Stimulated activated naive CD8-positive, alpha-beta T cell treated with anti-CD3 and anti-CD28 coated beads, Interleukin-15, amount 100 ng/mL, for 72 hours (primary cell): ENCODE results near the gene KCNJ9.
"Not testable (repeated sequence)": the region's sequence is repeated elsewhere in the genome, so short reads cannot be mapped to it uniquely, and the experiment has no call there.

Experiments used
- ATAC-seq: fragments of 150-1000 bp; cut with Tn5 transposase; 2 replicates; pipeline ENCODE4 v1.10.0; 2021; ENCODE audit warnings: mild to moderate bottlenecking, moderate library complexity
- DNase-seq, 2 donors: peaks; one replicate each; pipeline ENCODE4 v3.0.0; 2021 to 2022
- H3K27ac Mint-ChIP-seq, 2 donors: one replicate each; pipeline ENCODE4 v1.8.0; 2022; ENCODE audit warnings: mild to moderate bottlenecking in 2 of 2, mixed read lengths in 2 of 2, moderate library complexity in 2 of 2
- H3K27me3 Mint-ChIP-seq: one replicate; pipeline ENCODE4 v1.8.0; 2022; ENCODE audit warnings: mixed read lengths
- H3K4me1 Mint-ChIP-seq: one replicate; pipeline ENCODE4 v1.8.0; 2022; ENCODE audit warnings: mild to moderate bottlenecking, mixed read lengths
- H3K4me3 Mint-ChIP-seq, 2 donors: one replicate each; pipeline ENCODE4 v1.8.0; 2022; ENCODE audit warnings: mild to moderate bottlenecking in 2 of 2, mixed read lengths in 2 of 2, moderate library complexity in 1 of 2
- H3K9me3 Mint-ChIP-seq, 2 donors: one replicate each; pipeline ENCODE4 v1.8.0; 2022; ENCODE audit warnings: mixed read lengths in 2 of 2

Gene KCNJ9

DNA sequence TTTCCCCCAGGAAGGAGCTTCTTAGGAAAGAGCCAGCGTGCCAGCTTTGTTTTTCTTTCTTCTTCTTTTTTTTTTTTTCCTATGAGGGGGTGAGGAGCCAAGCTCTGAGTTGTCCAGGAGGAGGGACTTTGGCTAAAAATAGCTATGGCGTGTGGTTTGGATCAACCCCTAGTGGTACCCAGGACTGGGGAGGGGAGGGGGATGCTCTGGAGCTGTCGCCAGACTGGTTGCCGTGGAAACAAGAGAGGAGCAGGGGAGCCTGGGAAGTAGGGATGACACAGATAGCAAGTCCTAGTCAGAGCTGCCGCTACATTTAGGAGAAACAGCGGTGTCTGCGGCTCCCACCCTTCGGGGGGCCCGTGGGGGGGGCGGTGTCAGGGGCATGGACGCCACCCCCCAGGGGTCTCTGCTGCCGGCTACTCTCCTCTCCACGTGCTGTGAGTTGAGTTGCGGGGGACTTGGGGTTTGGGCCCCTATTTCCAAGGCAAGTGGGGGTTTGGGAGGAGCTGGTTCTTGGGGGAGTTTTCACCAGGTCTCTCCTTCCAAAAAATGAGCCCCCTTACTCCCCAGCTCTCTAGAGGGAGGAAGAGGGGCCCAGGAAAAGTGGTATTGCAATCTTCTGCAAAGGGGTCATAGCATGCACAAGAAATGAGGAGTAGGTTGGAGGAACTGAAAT, at the start of gene KCNJ9:
KCNJ9 (plus strand) TSS at position 278 of the 676 bp plus-strand sequence. CDS start 2,493 bp downstream, outside the sequence.
- DNase-seq: no peak
- Mint-ChIP-seq H3K27me3 (peaks cover 61% of the 10 kb centered on the region), H3K4me3 (no peak within 1 kb of the TSS), H3K4me1 (peaks cover 26% of the 10 kb centered on the region), H3K9me3 (no peaks in the 10 kb centered on the region), H3K27ac (no peak within 1 kb of the TSS)
- ATAC-seq: no peak

DNA sequence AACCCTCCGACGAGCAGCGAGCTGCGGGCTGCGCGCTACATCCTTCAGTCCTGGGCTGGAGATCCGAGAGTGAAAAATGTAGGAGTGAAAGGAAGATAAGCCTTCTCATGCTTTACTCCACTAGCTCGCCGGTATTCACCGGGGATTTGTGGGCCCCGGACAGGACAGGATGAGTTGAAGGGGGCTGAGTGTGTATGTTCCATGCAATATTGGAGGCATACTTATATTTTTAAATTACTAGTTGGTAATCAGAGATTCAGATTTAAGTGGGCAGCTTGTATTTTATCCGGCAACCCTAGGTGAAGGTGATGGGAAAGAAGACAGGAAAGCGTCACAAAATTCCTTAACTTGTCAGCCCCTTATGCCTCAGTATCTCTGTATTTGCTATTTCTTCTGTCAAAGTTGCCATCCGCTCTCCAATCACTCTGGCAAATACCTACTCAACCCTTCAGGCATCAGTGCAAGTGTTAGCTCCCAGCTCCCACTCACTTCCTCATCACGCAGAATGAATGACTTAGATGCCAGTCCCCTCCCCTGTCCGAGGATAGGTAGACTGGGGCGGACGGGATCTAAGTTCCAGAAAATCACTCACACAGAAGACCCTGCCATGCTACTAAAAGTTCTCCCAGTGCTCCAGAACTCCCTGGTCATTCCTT, 49.0 kb upstream of the KCNJ9 start:
- Mint-ChIP-seq H3K9me3 (no peaks in the 10 kb centered on the region), H3K4me1 (peaks cover 48% of the 10 kb centered on the region), H3K27me3 (no peaks in the 10 kb centered on the region), H3K27ac (peak overlapping the region; percentile 67 to 94), H3K4me3 (peak overlapping the region; percentile 98 to 99)
- no peak for DNase-seq
- peak; percentile 39 for ATAC-seq

GRCh38 chr1:160040476-160040875, 40.9 kb upstream of the KCNJ9 start:
- Mint-ChIP-seq H3K9me3 (no peaks in the 10 kb centered on the region), H3K4me1 (no peaks in the 10 kb centered on the region), H3K27me3 (peaks cover 4% of the 10 kb centered on the region), H3K4me3 (no peak overlapping the region), H3K27ac (no peak overlapping the region)
- ATAC-seq (no peak), DNase-seq (no peak)

- Mint-ChIP-seq H3K4me1 (peaks cover 15% of the 10 kb centered on the region), H3K4me3 (no peak overlapping the region), H3K27me3 (peaks cover 18% of the 10 kb centered on the region)
Measured at GRCh38 chr1:160043543-160043942, 37.8 kb upstream of the KCNJ9 start.

GRCh38 chr1:160045653-160046052, 35.7 kb upstream of the KCNJ9 start:
- no peak overlapping the region for H3K4me3 Mint-ChIP-seq
- ATAC-seq (no peak), DNase-seq (no peak)
- H3K27me3 Mint-ChIP-seq: peaks cover 18% of the 10 kb centered on the region
- H3K27ac Mint-ChIP-seq: no peak overlapping the region
- peaks cover 15% of the 10 kb centered on the region for H3K4me1 Mint-ChIP-seq
- H3K9me3 Mint-ChIP-seq: no peaks in the 10 kb centered on the region

More at GRCh38 chr1:160043543-160043942, 37.8 kb upstream of the KCNJ9 start:
- no peak for ATAC-seq
- Mint-ChIP-seq H3K9me3 (no peaks in the 10 kb centered on the region), H3K27ac (no peak overlapping the region)
- no peak for DNase-seq

- Mint-ChIP-seq H3K4me1 (peaks cover 15% of the 10 kb centered on the region), H3K4me3 (peak overlapping the region; percentile 65 to 70), H3K9me3 (no peaks in the 10 kb centered on the region), H3K27ac (peak overlapping the region; percentile 19 to 30), H3K27me3 (peaks cover 18% of the 10 kb centered on the region)
- DNase-seq (peak; percentile 46 to 50), ATAC-seq (peak; percentile 84)
Measured at GRCh38 chr1:160046494-160047110, 34.7 kb upstream of the KCNJ9 start.

- Mint-ChIP-seq H3K4me3 (peak overlapping the region; percentile 65 to 70), H3K4me1 (peaks cover 15% of the 10 kb centered on the region), H3K9me3 (no peaks in the 10 kb centered on the region), H3K27ac (peak overlapping the region; percentile 19 to 30), H3K27me3 (peaks cover 18% of the 10 kb centered on the region)
- DNase-seq (no peak), ATAC-seq (no peak)
Measured at GRCh38 chr1:160047111-160047991, 34.0 kb upstream of the KCNJ9 start.

DNA sequence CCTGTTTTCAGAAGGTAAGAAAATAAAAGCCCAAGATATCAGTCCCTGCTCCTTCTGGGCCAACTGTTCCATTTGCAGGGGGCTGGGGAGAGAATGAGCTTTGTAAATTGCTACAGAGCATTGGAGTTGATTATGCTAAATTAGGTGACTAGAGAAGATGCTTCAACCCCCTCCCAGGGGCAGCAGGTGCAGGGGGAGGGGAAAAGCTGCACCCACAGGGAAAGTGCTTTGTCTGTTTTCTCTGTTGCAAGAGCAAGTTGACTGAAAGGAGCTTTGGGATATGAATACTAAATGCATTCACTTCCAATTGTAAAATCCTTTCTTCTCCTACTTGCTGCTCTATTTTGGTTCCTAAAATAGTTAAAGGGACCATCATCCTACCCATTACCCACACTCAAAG, 33.0 kb upstream of the KCNJ9 start:
- peaks cover 15% of the 10 kb centered on the region for H3K4me1 Mint-ChIP-seq

DNA sequence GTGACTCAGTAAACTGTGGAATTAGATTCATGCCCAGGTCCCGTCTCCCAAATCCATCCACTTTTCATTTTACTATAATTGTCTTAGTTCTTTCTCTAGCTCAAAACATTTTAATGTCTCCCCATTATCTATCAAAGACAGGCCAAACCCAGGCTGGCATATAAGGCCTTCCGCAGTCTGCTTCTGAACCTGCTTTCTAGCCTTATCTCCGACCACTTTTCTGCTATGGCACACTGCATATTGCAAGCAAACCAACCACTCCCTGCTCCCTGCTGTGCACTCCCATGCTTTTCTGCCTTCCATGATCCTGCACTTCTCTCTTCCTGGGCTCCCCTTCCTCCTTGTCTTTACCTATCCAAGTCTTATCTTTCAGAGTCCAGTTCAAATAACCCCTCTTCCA, 32.2 kb upstream of the KCNJ9 start:
- peaks cover 21% of the 10 kb centered on the region for H3K27me3 Mint-ChIP-seq
- no peak overlapping the region for H3K4me3 Mint-ChIP-seq
- ATAC-seq (no peak), DNase-seq (no peak)
- H3K9me3 Mint-ChIP-seq: no peaks in the 10 kb centered on the region
- H3K4me1 Mint-ChIP-seq: peaks cover 18% of the 10 kb centered on the region
- H3K27ac Mint-ChIP-seq: no peak overlapping the region

More for the DNA sequence above, 33.0 kb upstream of the KCNJ9 start:
- ATAC-seq: no peak
- Mint-ChIP-seq H3K9me3 (no peaks in the 10 kb centered on the region), H3K4me3 (no peak overlapping the region), H3K27me3 (peaks cover 18% of the 10 kb centered on the region), H3K27ac (no peak overlapping the region)
- DNase-seq: no peak

- H3K27ac Mint-ChIP-seq, ATAC-seq: not testable (repeated sequence)
- H3K27me3 Mint-ChIP-seq: peaks cover 31% of the 10 kb centered on the region
Measured at GRCh38 chr1:160050182-160050581, 31.2 kb upstream of the KCNJ9 start.

DNA sequence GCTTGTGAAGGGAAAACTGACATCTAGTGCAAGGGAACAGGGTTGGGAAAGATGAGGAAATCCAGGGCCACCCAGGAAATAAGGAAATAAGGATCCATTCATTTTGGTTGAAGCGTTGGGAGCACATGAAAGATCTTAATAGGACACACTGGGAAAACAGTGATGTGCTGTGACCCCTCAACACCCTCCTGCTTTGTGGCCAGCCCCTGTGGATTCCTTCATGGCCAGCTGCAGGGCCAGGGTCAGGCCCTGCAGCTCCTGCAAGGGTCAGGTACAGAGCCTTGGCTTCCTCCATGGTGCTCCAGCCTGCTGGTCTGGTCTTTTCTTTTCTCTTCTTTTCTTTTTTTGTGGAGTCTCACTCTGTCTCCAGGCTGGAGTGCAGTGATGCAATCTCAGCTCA, 30.7 kb upstream of the KCNJ9 start:
- H3K27me3 Mint-ChIP-seq: peaks cover 31% of the 10 kb centered on the region
- peaks cover 21% of the 10 kb centered on the region for H3K4me1 Mint-ChIP-seq
- ATAC-seq (no peak), DNase-seq (no peak)
- H3K9me3 Mint-ChIP-seq: no peaks in the 10 kb centered on the region
- no peak overlapping the region for H3K4me3 Mint-ChIP-seq
- H3K27ac Mint-ChIP-seq: no peak overlapping the region

More at GRCh38 chr1:160050182-160050581, 31.2 kb upstream of the KCNJ9 start:
- not testable (repeated sequence) for H3K4me3 Mint-ChIP-seq, DNase-seq, H3K9me3 Mint-ChIP-seq
- H3K4me1 Mint-ChIP-seq: peaks cover 21% of the 10 kb centered on the region

GRCh38 chr1:160052936-160053335, 28.4 kb upstream of the KCNJ9 start:
- no peak overlapping the region for H3K4me3 Mint-ChIP-seq
- no peak for DNase-seq

DNA sequence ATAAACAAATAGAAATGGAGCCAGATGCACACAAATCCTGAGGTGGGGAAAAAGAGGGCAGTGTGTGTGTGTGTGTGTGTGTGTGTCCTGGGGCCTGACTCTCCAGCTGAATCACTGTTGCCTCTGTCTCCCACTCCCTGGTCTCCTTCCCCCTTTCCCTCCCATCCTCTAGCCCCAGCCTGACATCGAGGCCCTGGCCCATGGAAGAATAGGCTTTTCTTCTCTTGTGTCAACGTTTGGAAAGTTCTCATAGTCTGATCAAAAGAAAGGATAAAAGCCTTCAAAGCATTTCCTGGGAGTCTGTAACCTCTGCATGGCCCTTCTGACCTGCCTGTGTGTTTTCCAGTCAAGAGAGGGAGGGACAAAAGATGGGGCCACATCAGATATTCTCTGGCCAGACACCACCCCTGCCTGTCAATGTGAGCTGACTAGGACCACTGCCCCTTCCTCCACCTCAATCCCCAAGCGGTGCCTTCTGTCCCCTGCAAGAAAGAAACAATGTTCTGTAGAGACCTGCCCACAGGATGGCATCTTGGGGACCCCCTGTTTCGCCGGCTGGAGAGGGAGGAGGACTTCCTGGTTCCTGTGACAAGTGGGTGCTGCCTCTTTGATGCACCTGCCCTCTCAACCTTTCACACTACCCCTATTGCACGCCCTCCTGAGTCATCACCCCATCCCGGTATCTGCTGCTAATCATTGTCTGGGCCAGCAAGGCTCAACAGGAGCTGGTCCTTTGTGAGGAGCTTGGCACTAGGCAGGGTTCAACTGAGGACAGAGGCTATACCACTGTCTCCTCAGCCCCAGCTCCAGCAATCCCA, 27.6 kb upstream of the KCNJ9 start:
- peaks cover 32% of the 10 kb centered on the region for H3K27me3 Mint-ChIP-seq
- no peak overlapping the region for H3K27ac Mint-ChIP-seq
- H3K4me3 Mint-ChIP-seq: no peak overlapping the region

More at GRCh38 chr1:160052936-160053335, 28.4 kb upstream of the KCNJ9 start:
- Mint-ChIP-seq H3K27ac (no peak overlapping the region), H3K4me1 (peaks cover 6% of the 10 kb centered on the region), H3K27me3 (peaks cover 31% of the 10 kb centered on the region), H3K9me3 (no peaks in the 10 kb centered on the region)
- ATAC-seq: no peak

GRCh38 chr1:160056648-160057169, 24.6 kb upstream of the KCNJ9 start:
- H3K27ac Mint-ChIP-seq: no peak overlapping the region
- DNase-seq (no peak), ATAC-seq (no peak)
- H3K9me3 Mint-ChIP-seq: no peaks in the 10 kb centered on the region
- H3K27me3 Mint-ChIP-seq: peaks cover 47% of the 10 kb centered on the region
- peaks cover 6% of the 10 kb centered on the region for H3K4me1 Mint-ChIP-seq
- no peak overlapping the region for H3K4me3 Mint-ChIP-seq

More for the DNA sequence above, 27.6 kb upstream of the KCNJ9 start:
- DNase-seq (no peak), ATAC-seq (no peak)
- Mint-ChIP-seq H3K9me3 (no peaks in the 10 kb centered on the region), H3K4me1 (peaks cover 6% of the 10 kb centered on the region)
